ENCODE results near the gene SPNS1.

DNA sequence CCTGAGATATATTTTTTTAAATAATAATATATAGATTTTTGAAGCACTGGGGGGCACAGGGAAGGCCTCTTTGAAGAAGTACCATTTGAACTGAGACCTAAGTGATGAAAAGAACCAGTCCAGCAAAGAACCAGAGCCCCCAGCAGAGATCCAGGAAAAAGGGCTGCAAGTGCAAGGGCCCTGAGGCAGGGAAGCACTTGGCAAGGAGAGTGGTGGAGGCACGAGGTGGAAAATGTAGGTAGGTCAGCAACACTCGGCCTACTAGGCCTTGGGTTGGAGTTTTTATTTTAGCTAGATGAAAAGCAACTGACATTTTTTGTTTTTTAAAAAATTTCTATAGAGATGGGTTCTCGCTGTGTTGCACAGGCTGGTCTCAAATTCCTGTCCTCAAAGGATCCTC is 44.4 kb upstream of the SPNS1 start:
- TF ChIP-seq, protein P1, sequence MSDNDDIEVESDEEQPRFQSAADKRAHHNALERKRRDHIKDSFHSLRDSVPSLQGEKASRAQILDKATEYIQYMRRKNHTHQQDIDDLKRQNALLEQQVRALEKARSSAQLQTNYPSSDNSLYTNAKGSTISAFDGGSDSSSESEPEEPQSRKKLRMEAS (IDR thresholded peaks at IDR 0.05): no peak
- TF ChIP-seq, protein P2, sequence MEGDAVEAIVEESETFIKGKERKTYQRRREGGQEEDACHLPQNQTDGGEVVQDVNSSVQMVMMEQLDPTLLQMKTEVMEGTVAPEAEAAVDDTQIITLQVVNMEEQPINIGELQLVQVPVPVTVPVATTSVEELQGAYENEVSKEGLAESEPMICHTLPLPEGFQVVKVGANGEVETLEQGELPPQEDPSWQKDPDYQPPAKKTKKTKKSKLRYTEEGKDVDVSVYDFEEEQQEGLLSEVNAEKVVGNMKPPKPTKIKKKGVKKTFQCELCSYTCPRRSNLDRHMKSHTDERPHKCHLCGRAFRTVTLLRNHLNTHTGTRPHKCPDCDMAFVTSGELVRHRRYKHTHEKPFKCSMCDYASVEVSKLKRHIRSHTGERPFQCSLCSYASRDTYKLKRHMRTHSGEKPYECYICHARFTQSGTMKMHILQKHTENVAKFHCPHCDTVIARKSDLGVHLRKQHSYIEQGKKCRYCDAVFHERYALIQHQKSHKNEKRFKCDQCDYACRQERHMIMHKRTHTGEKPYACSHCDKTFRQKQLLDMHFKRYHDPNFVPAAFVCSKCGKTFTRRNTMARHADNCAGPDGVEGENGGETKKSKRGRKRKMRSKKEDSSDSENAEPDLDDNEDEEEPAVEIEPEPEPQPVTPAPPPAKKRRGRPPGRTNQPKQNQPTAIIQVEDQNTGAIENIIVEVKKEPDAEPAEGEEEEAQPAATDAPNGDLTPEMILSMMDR (IDR thresholded peaks at IDR 0.05): no peak
- TF ChIP-seq NR3C1 (IDR thresholded peaks at IDR 0.05): no peak
- no peak for TF ChIP-seq RAD21 (conservative IDR thresholded peaks at IDR 0.05 in 1 of 2, IDR thresholded peaks at IDR 0.05 in 1 of 2)
- no peak for TF ChIP-seq NPAS2 (CRISPR knock-in tag; IDR thresholded peaks at IDR 0.05; ENCODE audit: borderline replicate concordance)
- TF ChIP-seq POLR2A (IDR thresholded peaks at IDR 0.05; ENCODE audit: low read length): no peak
- TF ChIP-seq, protein P3, sequence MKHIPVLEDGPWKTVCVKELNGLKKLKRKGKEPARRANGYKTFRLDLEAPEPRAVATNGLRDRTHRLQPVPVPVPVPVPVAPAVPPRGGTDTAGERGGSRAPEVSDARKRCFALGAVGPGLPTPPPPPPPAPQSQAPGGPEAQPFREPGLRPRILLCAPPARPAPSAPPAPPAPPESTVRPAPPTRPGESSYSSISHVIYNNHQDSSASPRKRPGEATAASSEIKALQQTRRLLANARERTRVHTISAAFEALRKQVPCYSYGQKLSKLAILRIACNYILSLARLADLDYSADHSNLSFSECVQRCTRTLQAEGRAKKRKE (CRISPR knock-in tag; IDR thresholded peaks at IDR 0.05; ENCODE audit: low read depth): no peak
- no peak for TF ChIP-seq MYC (IDR thresholded peaks at IDR 0.05; ENCODE audit: borderline replicate concordance, low read length)
- no peak for TF ChIP-seq NFE2L2 (conservative IDR thresholded peaks at IDR 0.05; ENCODE audit: low read length)
- TF ChIP-seq BHLHE40 (IDR thresholded peaks at IDR 0.05; ENCODE audit: low read depth, low read length): no peak
- no peak for TF ChIP-seq SMC3 (IDR thresholded peaks at IDR 0.05)
- TF ChIP-seq ZNF302 (CRISPR knock-in tag; IDR thresholded peaks at IDR 0.05): no peak

All from A549 (cell line).